ENCODE results near the gene C1orf146.
"Not testable (repeated sequence)": the region's sequence is repeated elsewhere in the genome, so short reads cannot be mapped to it uniquely, and the experiment has no call there.

Gene C1orf146

DNA sequence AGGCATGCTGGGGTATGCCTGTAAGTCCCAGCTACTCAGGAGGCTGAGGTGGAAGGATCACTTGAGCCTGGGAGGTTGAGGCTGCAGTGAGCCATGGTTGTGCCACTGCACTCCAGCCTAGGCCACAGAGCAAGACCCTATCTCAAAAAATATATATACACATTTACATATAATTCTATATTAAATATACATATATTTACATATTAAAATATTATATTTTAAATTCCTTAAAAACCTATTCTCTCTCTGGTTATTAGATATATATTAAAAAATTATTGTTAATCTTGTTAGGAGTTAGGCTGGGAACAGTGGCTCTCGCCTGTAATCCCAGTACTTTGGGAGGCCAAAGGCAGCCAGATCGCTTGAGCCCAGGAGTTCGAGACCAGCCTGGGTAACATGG lies 58.4 kb downstream of the C1orf146 start:
- no peak for DNase-seq

DNA sequence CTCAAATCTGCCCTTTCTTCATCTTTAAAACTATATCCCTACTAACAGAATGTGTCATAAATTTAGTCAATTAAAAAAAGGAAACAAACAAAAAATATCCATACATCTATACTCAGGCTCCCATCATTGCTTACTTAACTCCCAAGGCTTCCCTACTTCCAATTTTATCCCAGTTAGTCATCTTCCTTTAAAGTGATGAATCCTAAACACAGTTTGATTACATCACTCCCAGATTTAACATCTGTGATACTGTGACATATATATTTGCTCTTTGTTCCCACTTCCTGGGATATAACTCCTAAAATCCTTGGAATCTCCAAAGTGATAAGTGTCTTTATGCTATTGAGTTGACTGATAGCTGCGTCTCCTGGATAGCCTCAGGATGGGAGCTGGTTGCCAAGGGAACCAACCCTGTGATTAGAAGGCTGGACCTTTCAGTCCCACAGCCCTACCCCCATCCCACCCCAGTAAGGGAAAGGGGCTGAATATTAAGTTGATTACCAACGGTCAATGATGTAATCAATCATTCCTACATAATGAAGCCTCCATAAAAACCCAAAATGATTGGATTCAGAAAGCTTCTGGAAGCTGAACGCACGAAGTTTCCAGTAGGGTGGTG lies 59.5 kb downstream of the C1orf146 start:
- no peak for DNase-seq

DNA sequence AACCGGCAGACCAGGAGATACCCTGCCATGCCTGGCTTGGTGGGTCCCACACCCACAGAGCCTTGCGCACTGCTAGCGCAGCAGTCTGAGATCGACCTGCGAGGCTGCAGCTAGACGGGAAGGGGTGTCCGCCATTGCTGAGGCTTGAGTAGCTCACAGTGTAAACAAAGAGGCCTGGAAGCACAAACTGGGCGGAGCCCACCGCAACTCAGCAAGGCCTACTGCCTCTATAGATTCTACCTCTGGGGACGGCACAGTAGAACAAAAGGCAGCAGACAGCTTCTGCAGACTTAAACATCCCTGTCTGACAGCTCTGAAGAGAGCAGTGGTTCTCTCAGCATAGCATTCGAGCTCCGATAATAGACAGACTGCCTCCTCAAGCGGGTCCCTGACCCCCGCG lies 62.1 kb downstream of the C1orf146 start:
- not testable (repeated sequence) for DNase-seq

DNA sequence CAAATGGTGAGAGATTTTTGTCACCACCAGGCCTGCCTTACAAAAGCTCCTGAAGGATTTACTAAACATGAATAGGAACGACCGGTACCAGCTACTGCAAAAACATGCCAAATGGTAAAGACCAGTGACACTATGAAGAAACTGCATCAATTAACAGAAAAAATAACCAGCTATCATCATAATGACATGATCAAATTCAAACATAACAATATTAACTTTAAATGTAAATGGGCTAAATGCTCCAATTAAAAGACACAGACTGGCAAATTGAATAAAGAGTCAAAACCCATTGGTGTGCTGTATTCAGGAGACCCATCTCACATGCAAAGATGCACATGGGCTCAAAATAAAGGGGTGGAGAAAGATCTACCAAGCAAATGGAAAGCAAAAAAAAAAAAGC lies 63.7 kb downstream of the C1orf146 start:
- DNase-seq, result not testable (repeated sequence)

DNA sequence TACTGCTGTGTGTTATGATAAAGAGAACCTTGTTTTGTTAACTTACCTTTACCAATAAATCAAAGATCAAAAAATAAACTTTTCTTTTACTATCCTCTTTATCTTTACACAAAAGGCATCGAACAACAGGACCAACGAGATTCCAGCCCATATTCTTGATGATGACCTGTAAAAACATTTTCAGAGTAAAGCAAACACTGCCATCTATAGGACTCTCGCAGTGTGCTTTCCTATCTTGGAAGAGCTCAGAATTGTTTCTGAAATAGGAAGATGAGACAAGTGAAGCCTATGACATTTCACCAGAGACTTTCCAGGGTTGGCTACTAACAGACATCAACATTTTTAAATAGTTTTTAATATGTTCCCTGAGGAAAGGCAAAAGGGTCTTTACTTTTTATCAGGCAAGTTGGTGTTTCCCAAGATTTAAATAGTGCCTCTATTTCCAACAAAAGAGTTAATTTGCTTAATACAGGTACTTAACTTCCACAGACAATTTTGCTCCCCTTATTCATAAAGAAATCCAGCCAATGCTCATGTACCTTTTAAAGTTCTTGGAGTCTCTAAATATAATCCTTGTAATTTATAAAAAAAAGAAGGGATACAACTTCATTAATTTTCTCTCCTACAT lies 73.8 kb downstream of the C1orf146 start:
- no peak for DNase-seq
